ENCODE data around the gene SEMA4D. TPM values are rescaled to one million over a fixed set of nuclear protein-coding genes. Genes with fewer than 3 reads are reported as not detected.

The SEMA4D gene
- total and polyA plus RNA-seq, 2 of the 13 experiments (the other 11 are each of a cell fraction or from before 2014, with no cell fraction given), result 0.13 to 0.16 TPM

DNA sequence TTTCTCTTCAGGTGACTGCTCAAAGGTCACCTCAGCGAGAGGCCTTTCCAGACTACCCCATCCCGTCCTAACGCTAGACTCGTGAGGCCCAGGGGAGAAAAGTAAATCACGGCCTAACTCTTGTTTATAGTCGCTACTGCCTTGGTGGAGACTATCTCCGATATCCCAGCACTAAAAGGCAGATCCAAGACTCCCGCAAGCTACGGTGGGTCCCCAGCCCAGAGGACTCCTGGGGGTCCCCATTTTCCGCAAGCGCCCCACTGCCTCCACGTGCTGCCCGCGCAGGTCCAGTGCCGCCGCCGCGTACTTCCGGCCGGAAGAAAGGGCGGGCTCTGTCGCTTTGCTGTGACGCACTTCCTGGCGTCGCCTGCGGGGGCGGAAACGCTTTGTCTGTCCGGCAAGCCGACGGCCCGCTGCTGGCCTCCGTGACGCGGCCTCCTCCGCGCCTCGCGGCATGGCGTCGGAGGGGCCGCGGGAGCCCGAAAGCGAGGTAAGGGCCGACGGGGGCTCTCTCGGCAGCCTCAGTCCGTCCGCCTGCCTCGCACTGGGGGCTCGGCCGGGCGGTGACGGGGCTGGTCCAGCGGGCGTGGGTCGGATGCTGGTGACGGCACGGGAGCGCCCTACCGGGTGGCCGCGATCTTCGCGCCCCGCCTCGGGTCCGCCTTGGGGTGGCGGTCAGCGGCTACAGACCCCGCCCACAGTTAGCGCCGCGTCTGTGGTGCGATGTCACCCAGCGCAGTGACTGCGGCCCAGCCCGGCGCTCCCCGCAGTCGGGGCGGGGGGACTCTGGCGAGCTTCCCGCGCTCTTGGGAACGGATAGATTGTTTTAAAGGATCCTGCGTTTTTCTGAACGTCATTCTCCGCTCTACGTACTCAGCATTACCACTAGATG, 179.5 kb downstream of the SEMA4D start, which contains the start of gene SECISBP2 (continued):
- peak; percentile 60 for TF ChIP-seq KDM3A (CRISPR knock-in tag; IDR thresholded peaks at IDR 0.05; ENCODE audit: low read depth)
- TF ChIP-seq ZNF850 (CRISPR knock-in tag; conservative IDR thresholded peaks at IDR 0.05), result no peak
- peak; percentile 91 for TF ChIP-seq ZNF841 (CRISPR knock-in tag; IDR thresholded peaks at IDR 0.05; ENCODE audit: borderline replicate concordance)
- TF ChIP-seq, protein P1, sequence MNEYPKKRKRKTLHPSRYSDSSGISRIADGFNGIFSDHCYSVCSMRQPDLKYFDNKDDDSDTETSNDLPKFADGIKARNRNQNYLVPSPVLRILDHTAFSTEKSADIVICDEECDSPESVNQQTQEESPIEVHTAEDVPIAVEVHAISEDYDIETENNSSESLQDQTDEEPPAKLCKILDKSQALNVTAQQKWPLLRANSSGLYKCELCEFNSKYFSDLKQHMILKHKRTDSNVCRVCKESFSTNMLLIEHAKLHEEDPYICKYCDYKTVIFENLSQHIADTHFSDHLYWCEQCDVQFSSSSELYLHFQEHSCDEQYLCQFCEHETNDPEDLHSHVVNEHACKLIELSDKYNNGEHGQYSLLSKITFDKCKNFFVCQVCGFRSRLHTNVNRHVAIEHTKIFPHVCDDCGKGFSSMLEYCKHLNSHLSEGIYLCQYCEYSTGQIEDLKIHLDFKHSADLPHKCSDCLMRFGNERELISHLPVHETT (CRISPR knock-in tag; conservative IDR thresholded peaks at IDR 0.05), result peak; percentile 87
- TF ChIP-seq, protein P2, sequence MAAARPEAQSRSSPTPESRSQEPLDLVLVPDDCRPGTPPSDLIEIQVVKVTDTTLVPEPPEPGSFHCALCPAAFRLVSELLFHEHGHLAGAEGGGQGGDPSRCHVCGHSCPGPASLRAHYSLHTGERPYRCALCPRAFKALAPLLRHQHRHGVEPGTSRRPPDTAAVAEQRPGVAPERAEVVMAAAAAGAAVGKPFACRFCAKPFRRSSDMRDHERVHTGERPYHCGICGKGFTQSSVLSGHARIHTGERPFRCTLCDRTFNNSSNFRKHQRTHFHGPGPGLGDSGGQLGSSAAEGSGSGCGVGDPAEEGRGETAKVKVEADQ (CRISPR knock-in tag; IDR thresholded peaks at IDR 0.05; ENCODE audit: borderline replicate concordance), result 0 out of 2 replicates have a peak, but pooled peaks have one; percentile 53
- peak; percentile 96 for TF ChIP-seq TBX2 (CRISPR knock-in tag; IDR thresholded peaks at IDR 0.05; ENCODE audit: borderline replicate concordance)
- no peak for TF ChIP-seq ZNF562 (CRISPR knock-in tag; IDR thresholded peaks at IDR 0.05; ENCODE audit: borderline replicate concordance)
- peak; percentile 93 for TF ChIP-seq ZNF547 (CRISPR knock-in tag; IDR thresholded peaks at IDR 0.05)
- TF ChIP-seq KLF16 (CRISPR knock-in tag; IDR thresholded peaks at IDR 0.05), result peak in 1 of 2 experiments; percentile 84; a peak in 2 of 4 replicates
- TF ChIP-seq, protein P3, sequence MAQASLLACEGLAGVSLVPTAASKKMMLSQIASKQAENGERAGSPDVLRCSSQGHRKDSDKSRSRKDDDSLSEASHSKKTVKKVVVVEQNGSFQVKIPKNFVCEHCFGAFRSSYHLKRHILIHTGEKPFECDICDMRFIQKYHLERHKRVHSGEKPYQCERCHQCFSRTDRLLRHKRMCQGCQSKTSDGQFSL (CRISPR knock-in tag; IDR thresholded peaks at IDR 0.05), result peak; percentile 21; the same call in 1 of the 2 replicates
- TF ChIP-seq HOXA7 (CRISPR knock-in tag; IDR thresholded peaks at IDR 0.05), result no peak
- TF ChIP-seq MAF1 (CRISPR knock-in tag; IDR thresholded peaks at IDR 0.05; ENCODE audit: borderline replicate concordance), result peak; percentile 83; the same call in 1 of the 2 replicates
- 0 out of 2 replicates have a peak, but pooled peaks have one; percentile 45 for TF ChIP-seq FOXO1 (CRISPR knock-in tag; IDR thresholded peaks at IDR 0.05)
- TF ChIP-seq, protein P4, sequence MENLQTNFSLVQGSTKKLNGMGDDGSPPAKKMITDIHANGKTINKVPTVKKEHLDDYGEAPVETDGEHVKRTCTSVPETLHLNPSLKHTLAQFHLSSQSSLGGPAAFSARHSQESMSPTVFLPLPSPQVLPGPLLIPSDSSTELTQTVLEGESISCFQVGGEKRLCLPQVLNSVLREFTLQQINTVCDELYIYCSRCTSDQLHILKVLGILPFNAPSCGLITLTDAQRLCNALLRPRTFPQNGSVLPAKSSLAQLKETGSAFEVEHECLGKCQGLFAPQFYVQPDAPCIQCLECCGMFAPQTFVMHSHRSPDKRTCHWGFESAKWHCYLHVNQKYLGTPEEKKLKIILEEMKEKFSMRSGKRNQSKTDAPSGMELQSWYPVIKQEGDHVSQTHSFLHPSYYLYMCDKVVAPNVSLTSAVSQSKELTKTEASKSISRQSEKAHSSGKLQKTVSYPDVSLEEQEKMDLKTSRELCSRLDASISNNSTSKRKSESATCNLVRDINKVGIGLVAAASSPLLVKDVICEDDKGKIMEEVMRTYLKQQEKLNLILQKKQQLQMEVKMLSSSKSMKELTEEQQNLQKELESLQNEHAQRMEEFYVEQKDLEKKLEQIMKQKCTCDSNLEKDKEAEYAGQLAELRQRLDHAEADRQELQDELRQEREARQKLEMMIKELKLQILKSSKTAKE (CRISPR knock-in tag; IDR thresholded peaks at IDR 0.05; ENCODE audit: borderline replicate concordance), result no peak; the same call in 1 of the 2 replicates
- TF ChIP-seq ZNF232 (CRISPR knock-in tag; IDR thresholded peaks at IDR 0.05; ENCODE audit: borderline replicate concordance), result peak; percentile 61
- TF ChIP-seq SMC3 (IDR thresholded peaks at IDR 0.05; ENCODE audit: low read length), result peak; percentile 64; the same call in 1 of the 2 replicates
- TF ChIP-seq, protein P5, sequence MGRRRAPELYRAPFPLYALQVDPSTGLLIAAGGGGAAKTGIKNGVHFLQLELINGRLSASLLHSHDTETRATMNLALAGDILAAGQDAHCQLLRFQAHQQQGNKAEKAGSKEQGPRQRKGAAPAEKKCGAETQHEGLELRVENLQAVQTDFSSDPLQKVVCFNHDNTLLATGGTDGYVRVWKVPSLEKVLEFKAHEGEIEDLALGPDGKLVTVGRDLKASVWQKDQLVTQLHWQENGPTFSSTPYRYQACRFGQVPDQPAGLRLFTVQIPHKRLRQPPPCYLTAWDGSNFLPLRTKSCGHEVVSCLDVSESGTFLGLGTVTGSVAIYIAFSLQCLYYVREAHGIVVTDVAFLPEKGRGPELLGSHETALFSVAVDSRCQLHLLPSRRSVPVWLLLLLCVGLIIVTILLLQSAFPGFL (CRISPR knock-in tag; IDR thresholded peaks at IDR 0.05), result no peak
- TF ChIP-seq, protein P6, sequence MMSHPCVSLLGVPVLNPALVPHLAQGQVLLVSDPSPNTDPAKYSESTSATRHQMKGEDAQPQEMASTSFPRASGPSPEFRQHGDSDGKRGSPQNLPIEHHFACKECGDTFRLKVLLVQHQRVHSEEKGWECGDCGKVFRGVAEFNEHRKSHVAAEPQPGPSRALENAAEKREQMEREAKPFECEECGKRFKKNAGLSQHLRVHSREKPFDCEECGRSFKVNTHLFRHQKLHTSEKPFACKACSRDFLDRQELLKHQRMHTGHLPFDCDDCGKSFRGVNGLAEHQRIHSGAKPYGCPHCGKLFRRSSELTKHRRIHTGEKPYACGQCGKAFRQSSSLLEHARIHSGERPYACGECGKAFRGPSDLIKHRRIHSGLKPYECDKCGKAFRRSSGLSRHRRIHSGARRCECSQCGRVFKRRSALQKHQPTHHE (CRISPR knock-in tag; IDR thresholded peaks at IDR 0.05; ENCODE audit: borderline replicate concordance), result peak; percentile 93
- TF ChIP-seq NFIC (IDR thresholded peaks at IDR 0.05; ENCODE audit: low read length), result no peak; the same call in 1 of the 2 replicates
- no peak for TF ChIP-seq ZNF251 (CRISPR knock-in tag; IDR thresholded peaks at IDR 0.05)
- no peak for TF ChIP-seq ZNF256 (CRISPR knock-in tag; conservative IDR thresholded peaks at IDR 0.05)
- TF ChIP-seq STAT5B (CRISPR knock-in tag; IDR thresholded peaks at IDR 0.05), result no peak
